Spleen (tissue), 11 donors: ENCODE data around the gene DDAH2. TPM values are rescaled to one million over a fixed set of nuclear protein-coding genes. Genes with fewer than 3 reads are reported as not detected.

Experiments used
- DNase-seq: peaks from one replicate; pipeline ENCODE4 v3.0.0-alpha.2; 2020
- H3K27ac ChIP-seq, 8 donors: fragments of 200-600 bp; sonication (generic) in 7 of 8; 1 replicate in 4 of 8; 2 replicates in 4 of 8; pipeline versions ENCODE4 v1.5.0 to v1.8.0; 2016 to 2021; ENCODE audit warnings: inconsistent platforms in 4 of 8, mild to moderate bottlenecking in 4 of 8, moderate library complexity in 1 of 8
- H3K27me3 ChIP-seq, 7 donors: fragments of 200-600 bp; sonication (generic) in 6 of 7; replicated peaks in 1 of 7; 1 replicate in 4 of 7; 2 replicates in 3 of 7; pipeline versions ENCODE4 v1.5.0 to v1.8.0; 2016 to 2021; ENCODE audit warnings: inconsistent platforms in 3 of 7, mild to moderate bottlenecking in 1 of 7
- H3K36me3 ChIP-seq, 6 donors: fragments of 200-600 bp; sonication (generic) in 5 of 6; 1 replicate in 4 of 6; 2 replicates in 2 of 6; pipeline versions ENCODE4 v1.5.0 to v1.8.0; 2016 to 2021; ENCODE audit warnings: inconsistent platforms in 2 of 6
- H3K4me1 ChIP-seq, 6 donors: fragments of 200-600 bp; sonication (generic) in 5 of 6; 1 replicate in 3 of 6; 2 replicates in 3 of 6; pipeline versions ENCODE4 v1.5.0 to v1.8.0; 2016 to 2021; ENCODE audit warnings: inconsistent platforms in 3 of 6
- H3K4me3 ChIP-seq, 8 donors: fragments of 200-600 bp; sonication (generic) in 7 of 8; 1 replicate in 4 of 8; 2 replicates in 4 of 8; pipeline versions ENCODE4 v1.5.0 to v1.8.0; 2016 to 2021; ENCODE audit warnings: inconsistent platforms in 4 of 8, mild to moderate bottlenecking in 4 of 8, moderate library complexity in 2 of 8
- H3K9me3 ChIP-seq, 8 donors: fragments of 200-600 bp; sonication (generic) in 7 of 8; 1 replicate in 4 of 8; 2 replicates in 4 of 8; pipeline versions ENCODE4 v1.5.0 to v1.8.0; 2016 to 2021; ENCODE audit warnings: inconsistent platforms in 4 of 8
- POLR2A ChIP-seq, 3 donors: fragments of 450-650 bp; IDR thresholded peaks; one replicate each; pipeline ENCODE4 v1.5.1; 2017; ENCODE audit warnings: antibody characterized with exemption in 3 of 3, mild to moderate bottlenecking in 1 of 3
- POLR2AphosphoS5 ChIP-seq, 3 donors: sonication (generic); formaldehyde crosslinking; IDR thresholded peaks; one replicate each; pipeline ENCODE4 v1.5.1; 2017; ENCODE audit warnings: antibody characterized with exemption in 3 of 3
- WGBS, 5 donors: extraction: QIAGEN DNeasy Blood & Tissue Kit in 3 of 5; methylation state at CpG; one replicate each; pipeline versions ENCODE4 v1.1.5 to v1.1.7; 2013 to 2018; 5-methylcytosine and 5-hydroxymethylcytosine counted together
- intact Hi-C: fragments of 100-400 bp; cut with DNase I; formaldehyde crosslinking; loops from one replicate; pipeline ENCODE4 v1.15.0; 2023; ENCODE audit warnings: low total_unique reads
- polyA plus RNA-seq, 3 donors: library from polyadenylated mRNA; stranded (reverse); fragments of 200-250 nt; gene quantifications; one replicate each; pipeline ENCODE4 v1.2.1, GENCODE V29; 2013
- total RNA-seq, 7 donors: library from RNA; depleted of rRNA in 3 of 7; stranded (reverse); fragments of >200 nt in 3 of 7; fragmentation: NEBNext Ultra II Directional in 4 of 7; extraction: Animal tissue kit (Norgen Biotek cat#: 25700) in 4 of 7; gene quantifications; one replicate each; pipeline versions ENCODE4 v1.1.0 to v1.2.1, GENCODE V29; 2016 to 2021
- TF ChIP-seq, protein P1 (sequence below), 11 experiments: fragments of 200-600 bp in 7 of 11; fragments of 450-650 bp in 4 of 11; sonication (generic) in 4 of 11; IDR thresholded peaks in 8 of 11; conservative IDR thresholded peaks in 3 of 11; 1 replicate in 7 of 11; 2 replicates in 4 of 11; pipeline versions ENCODE4 v1.4.0 to v1.8.0; 2016 to 2021; ENCODE audit warnings: antibody characterized with exemption in 11 of 11, inconsistent platforms in 4 of 11, mild to moderate bottlenecking in 1 of 11
- donor health status: healthy with polysubstance abuse.
- donor health status: DM: no; HTN: no; CAD: no; lungs with moderate emphysema.
- donor health status: DM: no; HTN: no; CAD: no.
- donor health status: Bipolar disorder and iron deficiency.
- donor health status: healthy.
- donor health status: DM: no; HTN: no; CAD: no.
- donor health status: DM: yes; HTN: yes; CAD: no.

DDAH2 gene
- total and polyA plus RNA-seq, 10 donors, result 63.0 to 116 (median 76.7) TPM

DNA sequence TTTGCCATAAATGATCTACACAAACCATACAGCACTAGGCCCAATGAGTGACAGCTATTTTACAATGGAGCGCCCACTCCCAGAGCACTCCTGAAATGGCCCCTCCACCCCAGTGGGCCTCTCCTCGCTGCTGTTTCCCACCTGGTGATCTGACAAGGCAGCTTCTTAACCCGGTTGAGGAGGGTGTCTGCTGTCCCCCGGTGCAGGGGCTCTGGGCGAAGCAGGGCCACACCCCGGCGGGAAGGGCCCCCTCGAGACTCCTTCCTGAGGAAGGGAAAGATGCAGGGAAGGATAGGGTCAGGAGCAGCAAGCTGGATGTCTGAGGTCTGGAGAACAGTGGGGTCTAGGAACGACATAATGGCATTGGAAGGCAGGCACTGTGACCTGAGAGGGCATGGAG lies 36.2 kb downstream of the DDAH2 start:
- Histone ChIP-seq H3K36me3 (peaks cover 0 to 100% (median 93%) of the 10 kb centered on the region in 6 donors), H3K9me3 (no peaks in the 10 kb centered on the region), H3K4me3 (no peak overlapping the region), H3K27me3 (no peaks in the 10 kb centered on the region), H3K4me1 (peaks cover 0 to 22% (median 13%) of the 10 kb centered on the region in 6 donors), H3K27ac (no peak overlapping the region)
- intact Hi-C loops, result no loop called here
- 82 to 97% (median 92%) methylated on average over 9 of the region's 9 CpGs for WGBS, 5 donors
- no peak for DNase-seq
- TF ChIP-seq POLR2A (IDR thresholded peaks at IDR 0.05) (no peak), POLR2AphosphoS5 (IDR thresholded peaks at IDR 0.05) (no peak)
- TF ChIP-seq, protein P1, sequence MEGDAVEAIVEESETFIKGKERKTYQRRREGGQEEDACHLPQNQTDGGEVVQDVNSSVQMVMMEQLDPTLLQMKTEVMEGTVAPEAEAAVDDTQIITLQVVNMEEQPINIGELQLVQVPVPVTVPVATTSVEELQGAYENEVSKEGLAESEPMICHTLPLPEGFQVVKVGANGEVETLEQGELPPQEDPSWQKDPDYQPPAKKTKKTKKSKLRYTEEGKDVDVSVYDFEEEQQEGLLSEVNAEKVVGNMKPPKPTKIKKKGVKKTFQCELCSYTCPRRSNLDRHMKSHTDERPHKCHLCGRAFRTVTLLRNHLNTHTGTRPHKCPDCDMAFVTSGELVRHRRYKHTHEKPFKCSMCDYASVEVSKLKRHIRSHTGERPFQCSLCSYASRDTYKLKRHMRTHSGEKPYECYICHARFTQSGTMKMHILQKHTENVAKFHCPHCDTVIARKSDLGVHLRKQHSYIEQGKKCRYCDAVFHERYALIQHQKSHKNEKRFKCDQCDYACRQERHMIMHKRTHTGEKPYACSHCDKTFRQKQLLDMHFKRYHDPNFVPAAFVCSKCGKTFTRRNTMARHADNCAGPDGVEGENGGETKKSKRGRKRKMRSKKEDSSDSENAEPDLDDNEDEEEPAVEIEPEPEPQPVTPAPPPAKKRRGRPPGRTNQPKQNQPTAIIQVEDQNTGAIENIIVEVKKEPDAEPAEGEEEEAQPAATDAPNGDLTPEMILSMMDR (IDR thresholded peaks at IDR 0.05 in 8 of 11, conservative IDR thresholded peaks at IDR 0.05 in 3 of 11), result no peak

DNA sequence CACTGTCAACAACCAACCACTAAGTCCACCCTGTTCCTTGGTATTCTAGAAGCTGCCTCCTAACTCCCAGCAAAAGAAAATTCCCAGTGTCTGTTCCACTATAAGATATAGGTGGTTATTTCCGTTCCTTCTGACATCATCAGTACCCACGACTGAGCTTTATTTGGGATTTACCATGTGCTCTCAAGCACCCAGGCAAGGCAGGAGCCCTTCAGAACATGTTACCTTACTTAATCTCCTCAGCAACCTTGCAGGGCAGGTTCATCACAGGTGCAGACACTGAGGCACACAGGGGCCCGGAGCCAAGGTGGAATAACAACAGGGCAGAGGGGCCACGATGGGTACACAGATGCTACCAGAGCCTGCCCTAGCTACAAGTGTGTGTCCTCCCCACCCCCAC lies 36.7 kb downstream of the DDAH2 start:
- no peaks in the 10 kb centered on the region for H3K9me3 ChIP-seq
- TF ChIP-seq POLR2A (IDR thresholded peaks at IDR 0.05) (no peak), POLR2AphosphoS5 (IDR thresholded peaks at IDR 0.05) (no peak)
- TF ChIP-seq, protein P1 (IDR thresholded peaks at IDR 0.05 in 8 of 11, conservative IDR thresholded peaks at IDR 0.05 in 3 of 11), result no peak
- H3K36me3 ChIP-seq, result peaks cover 0 to 100% (median 98%) of the 10 kb centered on the region in 6 donors
- no peaks in the 10 kb centered on the region for H3K27me3 ChIP-seq
- intact Hi-C loops, result no loop called here
- H3K4me3 ChIP-seq, result no peak overlapping the region
- WGBS, 5 donors, result 87 to 97% (median 92%) methylated on average over 4 of the region's 4 CpGs
- no peak for DNase-seq
- no peak overlapping the region for H3K27ac ChIP-seq
- H3K4me1 ChIP-seq, result peaks cover 0 to 17% (median 10%) of the 10 kb centered on the region in 6 donors

DNA sequence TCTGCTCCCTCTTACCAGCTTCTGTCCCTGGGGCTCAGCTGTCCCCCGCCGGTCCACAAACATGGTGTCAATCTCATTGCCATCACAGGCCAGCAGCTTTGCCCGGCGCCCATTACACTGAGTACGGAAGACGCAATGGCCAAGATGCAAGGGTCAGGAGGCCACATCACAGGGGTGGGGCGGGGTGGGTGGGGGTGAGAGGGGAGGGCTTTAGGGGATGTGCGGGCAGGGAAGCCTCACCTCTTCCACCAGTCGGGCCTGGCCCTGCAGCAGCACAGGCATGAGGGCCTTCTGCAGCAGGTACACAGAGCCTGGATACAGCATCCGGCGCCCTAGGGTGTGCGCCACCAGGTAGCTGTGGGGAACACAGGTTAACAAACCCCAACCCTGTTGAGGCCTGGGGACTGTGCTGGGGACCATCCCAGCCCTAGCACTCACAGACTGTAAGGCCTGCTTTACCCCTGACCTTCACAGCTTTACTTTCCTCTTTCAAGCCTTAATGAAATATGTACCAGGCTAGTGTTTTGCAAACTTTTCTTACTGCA lies 37.5 kb downstream of the DDAH2 start:
- 91 to 97% (median 96%) methylated on average over 8 to 12 of the region's 12 CpGs for WGBS, 5 donors
- DNase-seq, result no peak

DNA sequence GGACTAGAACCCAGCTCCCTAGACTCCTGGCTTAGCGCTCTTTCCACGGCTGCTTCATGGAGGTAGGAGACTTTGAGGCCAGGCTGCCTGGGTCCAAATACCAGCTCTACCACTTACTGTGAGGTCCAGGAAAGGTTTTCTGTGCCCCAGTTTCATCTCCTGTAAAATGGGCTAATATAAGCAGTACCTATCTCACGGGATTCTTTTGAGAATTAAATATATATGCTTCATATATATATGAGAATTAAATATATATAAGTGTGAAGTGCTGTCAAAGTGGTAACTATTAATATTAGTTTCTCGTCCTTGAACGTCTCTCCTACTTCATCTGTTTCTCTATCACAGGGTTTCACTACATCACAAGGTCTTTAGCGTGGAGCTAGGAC lies 38.0 kb downstream of the DDAH2 start:
- Histone ChIP-seq H3K36me3 (peaks cover 0 to 100% (median 99%) of the 10 kb centered on the region in 6 donors), H3K27ac (no peak overlapping the region), H3K4me1 (peaks cover 0 to 14% (median 9%) of the 10 kb centered on the region in 6 donors), H3K27me3 (no peaks in the 10 kb centered on the region), H3K4me3 (no peak overlapping the region), H3K9me3 (no peaks in the 10 kb centered on the region)
- intact Hi-C loops, result no loop called here
- WGBS, 5 donors, result 90 to 97% (median 96%) methylated on average over 6 of the region's 6 CpGs
- no peak for DNase-seq
- TF ChIP-seq POLR2AphosphoS5 (IDR thresholded peaks at IDR 0.05) (no peak), POLR2A (IDR thresholded peaks at IDR 0.05) (no peak)
- TF ChIP-seq, protein P1 (IDR thresholded peaks at IDR 0.05 in 8 of 11, conservative IDR thresholded peaks at IDR 0.05 in 3 of 11), result no peak

More for the DNA sequence above, 37.5 kb downstream of the DDAH2 start:
- Histone ChIP-seq H3K27me3 (no peaks in the 10 kb centered on the region), H3K36me3 (peaks cover 0 to 100% (median 99%) of the 10 kb centered on the region in 6 donors), H3K27ac (no peak overlapping the region), H3K4me1 (peaks cover 0 to 14% (median 9%) of the 10 kb centered on the region in 6 donors), H3K9me3 (no peaks in the 10 kb centered on the region), H3K4me3 (no peak overlapping the region)
- intact Hi-C loops, result no loop called here
- TF ChIP-seq, protein P1 (IDR thresholded peaks at IDR 0.05 in 8 of 11, conservative IDR thresholded peaks at IDR 0.05 in 3 of 11), result no peak
- TF ChIP-seq POLR2AphosphoS5 (IDR thresholded peaks at IDR 0.05) (no peak), POLR2A (IDR thresholded peaks at IDR 0.05) (no peak)
